ENCODE measurements around the gene TCN2. TPM values are rescaled to one million over a fixed set of nuclear protein-coding genes. Genes with fewer than 3 reads are reported as not detected.

The TCN2 gene
- total RNA-seq, 4 donors from 2014 or later, result 38.2 to 56.1 (median 43.8) TPM

DNA sequence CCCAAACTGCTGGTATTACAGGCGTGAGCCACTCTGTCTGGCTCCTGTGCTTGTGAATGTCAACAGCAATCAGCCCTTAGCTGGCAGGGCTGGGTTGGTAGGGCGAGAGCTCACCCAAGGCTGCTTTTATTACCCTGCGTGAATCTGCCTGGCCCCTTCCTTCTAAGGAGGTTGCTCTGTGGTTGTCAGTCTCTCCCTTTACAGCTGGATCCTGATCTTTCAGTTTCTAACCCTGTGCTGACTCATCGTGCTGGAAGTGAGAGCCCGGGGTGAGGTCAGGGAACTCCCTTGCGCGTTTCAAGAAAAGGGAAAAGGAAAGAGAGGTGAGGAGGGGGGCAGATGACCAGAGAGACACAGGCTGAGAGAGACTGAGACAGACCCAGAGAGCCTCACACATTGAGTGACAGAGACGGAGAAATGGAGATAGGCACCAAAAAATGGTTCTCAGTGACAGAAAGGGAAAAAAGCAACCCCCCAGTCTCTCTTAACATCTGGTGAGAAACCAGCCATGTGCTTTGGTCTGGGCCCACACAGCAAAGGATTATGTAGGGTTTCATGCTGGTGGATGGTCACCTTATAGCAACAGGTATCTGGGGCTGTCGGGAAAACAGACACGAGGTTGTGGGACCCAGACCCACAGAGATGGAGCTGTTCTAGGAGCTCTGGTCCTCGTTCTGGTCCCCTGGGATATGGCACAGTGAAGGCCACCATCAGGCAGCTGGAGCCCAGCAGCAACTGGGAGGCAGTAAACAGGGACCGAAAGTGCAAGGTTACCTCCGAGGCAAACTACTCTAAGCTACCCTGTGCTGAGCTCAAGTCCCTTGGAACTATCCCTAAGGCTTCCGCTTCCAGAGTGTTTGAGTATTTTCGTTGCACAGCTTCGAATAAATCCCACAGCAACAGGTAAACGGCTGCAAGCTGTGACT lies 2.5 kb downstream of the TCN2 start:
- Histone ChIP-seq H3K4me3 (peak overlapping the region in 1 of 4 donors; percentile 11), H3K4me1 (peaks cover 0 to 46% (median 18%) of the 10 kb centered on the region in 4 donors), H3K36me3 (peaks cover 0 to 37% (median 0%) of the 10 kb centered on the region in 3 donors), H3K27me3 (no peaks in the 10 kb centered on the region), H3K9me3 (no peaks in the 10 kb centered on the region), H3K27ac (peak overlapping the region in 3 of 4 donors; percentile 31 to 81 (median 58))
- WGBS, 2 donors, result 51 to 52% methylated on average over 17 of the region's 17 CpGs
- TF ChIP-seq, protein P1, sequence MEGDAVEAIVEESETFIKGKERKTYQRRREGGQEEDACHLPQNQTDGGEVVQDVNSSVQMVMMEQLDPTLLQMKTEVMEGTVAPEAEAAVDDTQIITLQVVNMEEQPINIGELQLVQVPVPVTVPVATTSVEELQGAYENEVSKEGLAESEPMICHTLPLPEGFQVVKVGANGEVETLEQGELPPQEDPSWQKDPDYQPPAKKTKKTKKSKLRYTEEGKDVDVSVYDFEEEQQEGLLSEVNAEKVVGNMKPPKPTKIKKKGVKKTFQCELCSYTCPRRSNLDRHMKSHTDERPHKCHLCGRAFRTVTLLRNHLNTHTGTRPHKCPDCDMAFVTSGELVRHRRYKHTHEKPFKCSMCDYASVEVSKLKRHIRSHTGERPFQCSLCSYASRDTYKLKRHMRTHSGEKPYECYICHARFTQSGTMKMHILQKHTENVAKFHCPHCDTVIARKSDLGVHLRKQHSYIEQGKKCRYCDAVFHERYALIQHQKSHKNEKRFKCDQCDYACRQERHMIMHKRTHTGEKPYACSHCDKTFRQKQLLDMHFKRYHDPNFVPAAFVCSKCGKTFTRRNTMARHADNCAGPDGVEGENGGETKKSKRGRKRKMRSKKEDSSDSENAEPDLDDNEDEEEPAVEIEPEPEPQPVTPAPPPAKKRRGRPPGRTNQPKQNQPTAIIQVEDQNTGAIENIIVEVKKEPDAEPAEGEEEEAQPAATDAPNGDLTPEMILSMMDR (IDR thresholded peaks at IDR 0.05), result no peak
- peak; percentile 20 to 51 for TF ChIP-seq EP300 (IDR thresholded peaks at IDR 0.05)
- no peak for TF ChIP-seq POLR2A (IDR thresholded peaks at IDR 0.05)
- peak in 1 of 2 donors; percentile 61 for DNase-seq (ENCODE audit: low spot score in 2 of 2)

DNA sequence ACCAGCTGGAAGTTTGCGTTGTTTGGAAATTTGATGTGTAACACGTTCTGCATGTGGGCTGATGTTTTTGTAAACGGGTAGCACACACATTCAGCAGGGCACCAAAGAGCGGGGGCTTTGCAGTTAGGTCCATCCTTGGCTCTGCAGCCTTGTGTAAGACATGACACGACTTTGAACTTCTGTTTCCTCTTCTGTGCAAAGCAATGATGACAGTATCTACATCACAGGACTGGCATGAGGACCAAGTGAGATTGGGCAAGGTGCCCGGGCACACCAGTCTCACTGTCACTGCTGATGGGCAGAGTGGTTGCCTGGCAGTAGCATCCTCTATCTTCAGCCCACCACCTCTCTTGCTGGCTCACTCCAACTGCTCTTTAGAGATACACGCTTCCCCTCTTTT lies 3.3 kb downstream of the TCN2 start:
- Histone ChIP-seq H3K27ac (peak overlapping the region in 1 of 4 donors; percentile 81), H3K4me3 (no peak overlapping the region), H3K9me3 (no peaks in the 10 kb centered on the region), H3K4me1 (peaks cover 0 to 44% (median 18%) of the 10 kb centered on the region in 4 donors), H3K27me3 (no peaks in the 10 kb centered on the region), H3K36me3 (peaks cover 0 to 45% (median 0%) of the 10 kb centered on the region in 3 donors)
- WGBS, 2 donors, result 68 to 76% methylated on average over 7 of the region's 7 CpGs
- DNase-seq (ENCODE audit: low spot score in 2 of 2), result peak in 1 of 2 donors; percentile 40
- TF ChIP-seq EP300 (IDR thresholded peaks at IDR 0.05), result peak in 1 of 2 donors; percentile 40
- TF ChIP-seq, protein P1 (IDR thresholded peaks at IDR 0.05), result no peak
- no peak for TF ChIP-seq POLR2A (IDR thresholded peaks at IDR 0.05)

DNA sequence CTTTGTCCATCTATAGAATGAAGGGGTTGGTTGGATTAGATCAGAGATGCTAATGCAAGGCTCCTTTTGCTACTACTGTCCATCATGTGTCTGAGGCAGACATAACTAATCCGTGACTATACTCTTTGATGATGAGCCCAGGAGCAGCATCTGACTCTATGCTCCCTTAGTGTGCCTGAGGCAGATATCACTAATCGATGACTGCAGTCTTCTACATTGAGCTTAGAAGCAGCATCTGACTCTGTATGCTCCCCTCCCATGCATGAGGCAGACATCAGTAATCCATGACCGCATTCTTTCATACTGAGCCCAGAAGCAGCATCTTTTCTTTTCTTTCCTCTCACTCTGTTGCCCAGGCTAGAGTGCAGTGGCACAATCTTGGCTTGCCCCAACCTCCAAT lies 4.2 kb downstream of the TCN2 start:
- H3K36me3 ChIP-seq, result peaks cover 0 to 54% (median 0%) of the 10 kb centered on the region in 3 donors
- H3K27ac ChIP-seq, result no peak overlapping the region

DNA sequence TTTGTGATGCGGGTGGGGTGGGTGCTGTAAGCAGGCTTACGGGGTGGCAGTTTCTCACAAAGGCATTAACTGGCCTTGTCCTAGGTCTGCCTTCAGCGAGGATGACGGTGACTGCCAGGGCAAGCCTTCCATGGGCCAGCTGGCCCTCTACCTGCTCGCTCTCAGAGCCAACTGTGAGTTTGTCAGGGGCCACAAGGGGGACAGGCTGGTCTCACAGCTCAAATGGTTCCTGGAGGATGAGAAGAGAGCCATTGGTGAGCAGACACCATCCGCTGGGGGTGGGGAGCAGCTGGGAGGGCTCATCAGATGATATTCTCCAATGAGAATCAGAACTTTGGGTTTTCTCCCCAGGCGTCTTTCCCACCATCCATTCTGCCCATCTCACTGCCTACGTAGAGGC lies 5.8 kb downstream of the TCN2 start:
- H3K36me3 ChIP-seq, result peaks cover 0 to 67% (median 0%) of the 10 kb centered on the region in 3 donors
- H3K4me3 ChIP-seq, result no peak overlapping the region
- DNase-seq (ENCODE audit: low spot score in 2 of 2), result no peak
- peaks cover 0 to 25% (median 8%) of the 10 kb centered on the region in 4 donors for H3K4me1 ChIP-seq
- TF ChIP-seq EP300 (IDR thresholded peaks at IDR 0.05), result no peak
- no peak for TF ChIP-seq POLR2A (IDR thresholded peaks at IDR 0.05)
- TF ChIP-seq, protein P1 (IDR thresholded peaks at IDR 0.05), result no peak
- 89 to 96% methylated on average over 8 of the region's 8 CpGs for WGBS, 2 donors
- H3K27me3 ChIP-seq, result no peaks in the 10 kb centered on the region
- H3K27ac ChIP-seq, result no peak overlapping the region
- no peaks in the 10 kb centered on the region for H3K9me3 ChIP-seq

More for the DNA sequence above, 4.2 kb downstream of the TCN2 start:
- Histone ChIP-seq H3K4me3 (no peak overlapping the region), H3K4me1 (peaks cover 0 to 35% (median 16%) of the 10 kb centered on the region in 4 donors), H3K27me3 (no peaks in the 10 kb centered on the region), H3K9me3 (no peaks in the 10 kb centered on the region)
- no peak for DNase-seq (ENCODE audit: low spot score in 2 of 2)
- TF ChIP-seq EP300 (IDR thresholded peaks at IDR 0.05) (no peak), POLR2A (IDR thresholded peaks at IDR 0.05) (no peak)
- TF ChIP-seq, protein P1 (IDR thresholded peaks at IDR 0.05), result no peak
- WGBS, 2 donors, result 95 to 100% methylated on average over 3 of the region's 3 CpGs

DNA sequence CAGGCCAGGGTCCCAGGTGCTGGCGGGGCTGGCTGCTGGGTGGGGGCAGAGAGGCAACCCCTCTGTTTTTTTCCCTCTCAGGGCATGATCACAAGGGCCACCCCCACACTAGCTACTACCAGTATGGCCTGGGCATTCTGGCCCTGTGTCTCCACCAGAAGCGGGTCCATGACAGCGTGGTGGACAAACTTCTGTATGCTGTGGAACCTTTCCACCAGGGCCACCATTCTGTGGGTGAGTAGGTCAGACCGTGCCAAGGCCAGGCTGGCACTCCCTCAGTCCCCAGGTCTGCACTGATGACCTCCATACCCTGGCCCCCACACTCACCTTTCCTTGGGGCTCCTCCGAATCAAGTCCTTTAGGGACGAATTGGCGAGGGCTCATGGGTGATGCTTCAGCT lies 7.3 kb downstream of the TCN2 start:
- no peak for TF ChIP-seq EP300 (IDR thresholded peaks at IDR 0.05)
- TF ChIP-seq POLR2A (IDR thresholded peaks at IDR 0.05), result no peak
- TF ChIP-seq, protein P1 (IDR thresholded peaks at IDR 0.05), result no peak
- Histone ChIP-seq H3K4me3 (no peak overlapping the region), H3K4me1 (peaks cover 0 to 10% (median 0%) of the 10 kb centered on the region in 4 donors), H3K27ac (no peak overlapping the region), H3K9me3 (no peaks in the 10 kb centered on the region), H3K27me3 (no peaks in the 10 kb centered on the region), H3K36me3 (peaks cover 0 to 82% (median 0%) of the 10 kb centered on the region in 3 donors)
- WGBS, 2 donors, result 98% methylated on average over 7 of the region's 7 CpGs
- DNase-seq (ENCODE audit: low spot score in 2 of 2), result no peak

Data from tibial nerve (tissue), 4 donors.